Duodenal mucosa (tissue), 2 donors: ENCODE measurements around the gene TTC39C.

Experiments used
- H3K27ac ChIP-seq: one replicate; pipeline ENCODE4 v1.7.0; 2013; ENCODE audit warnings: low read depth, low read length
- H3K27me3 ChIP-seq, 2 donors: one replicate each; pipeline ENCODE4 v1.7.0; 2013; ENCODE audit warnings: low read length in 2 of 2, control low read depth in 1 of 2; ENCODE audit not compliant: insufficient read depth in 2 of 2, control insufficient read depth in 1 of 2
- H3K36me3 ChIP-seq, 2 donors: one replicate each; pipeline ENCODE4 v1.7.0; 2013; ENCODE audit warnings: low read length in 2 of 2, control low read depth in 1 of 2; ENCODE audit not compliant: insufficient read depth in 2 of 2, control insufficient read depth in 1 of 2
- H3K4me1 ChIP-seq, 2 donors: one replicate each; pipeline ENCODE4 v1.7.0; 2013; ENCODE audit warnings: low read length in 2 of 2, control low read depth in 1 of 2; ENCODE audit not compliant: insufficient read depth in 2 of 2, control insufficient read depth in 1 of 2
- H3K4me3 ChIP-seq, 2 donors: one replicate each; pipeline ENCODE4 v1.7.0; 2013; ENCODE audit warnings: low read length in 2 of 2, low read depth in 1 of 2
- H3K9ac ChIP-seq, 2 donors: one replicate each; pipeline ENCODE4 v1.7.0; 2013; ENCODE audit warnings: low read length in 2 of 2, low read depth in 1 of 2
- H3K9me3 ChIP-seq, 2 donors: one replicate each; pipeline ENCODE4 v1.7.0; 2013; ENCODE audit warnings: low read length in 2 of 2, control low read depth in 1 of 2; ENCODE audit not compliant: control insufficient read depth in 1 of 2

The TTC39C gene

GRCh38 chr18:23992941-23993280, 21.6 kb upstream of the TTC39C start:
- Histone ChIP-seq H3K27ac (no peak overlapping the region), H3K9me3 (no peaks in the 10 kb centered on the region)

GRCh38 chr18:23994361-23994902, 20.1 kb upstream of the TTC39C start:
- Histone ChIP-seq H3K9ac (peak overlapping the region in 1 of 2 donors; percentile 8), H3K4me3 (peak overlapping the region in 1 of 2 donors; percentile 41), H3K27me3 (no peaks in the 10 kb centered on the region), H3K4me1 (peaks cover 0 to 2% of the 10 kb centered on the region in 2 donors), H3K27ac (no peak overlapping the region), H3K36me3 (no peaks in the 10 kb centered on the region), H3K9me3 (no peaks in the 10 kb centered on the region)

More at GRCh38 chr18:23992941-23993280, 21.6 kb upstream of the TTC39C start:
- Histone ChIP-seq H3K27me3 (no peaks in the 10 kb centered on the region), H3K9ac (no peak overlapping the region), H3K36me3 (no peaks in the 10 kb centered on the region), H3K4me1 (no peaks in the 10 kb centered on the region), H3K4me3 (peak overlapping the region in 1 of 2 donors; percentile 2)

- no peaks in the 10 kb centered on the region for H3K9me3 ChIP-seq
- no peaks in the 10 kb centered on the region for H3K36me3 ChIP-seq
- no peak overlapping the region for H3K27ac ChIP-seq
- H3K27me3 ChIP-seq, result no peaks in the 10 kb centered on the region
- H3K9ac ChIP-seq, result no peak overlapping the region
- no peak overlapping the region for H3K4me3 ChIP-seq
- peaks cover 0 to 2% of the 10 kb centered on the region in 2 donors for H3K4me1 ChIP-seq
These were observed 19.4 kb upstream of the TTC39C start for GRCh38 chr18:23995180-23995579.

GRCh38 chr18:23998018-23998417, 16.5 kb upstream of the TTC39C start:
- Histone ChIP-seq H3K4me3 (no peak overlapping the region), H3K9ac (no peak overlapping the region), H3K27me3 (no peaks in the 10 kb centered on the region), H3K9me3 (no peaks in the 10 kb centered on the region), H3K4me1 (peaks cover 0 to 6% of the 10 kb centered on the region in 2 donors), H3K27ac (no peak overlapping the region), H3K36me3 (no peaks in the 10 kb centered on the region)

GRCh38 chr18:23998820-23999219, 15.7 kb upstream of the TTC39C start:
- Histone ChIP-seq H3K36me3 (no peaks in the 10 kb centered on the region), H3K27me3 (no peaks in the 10 kb centered on the region), H3K9me3 (no peaks in the 10 kb centered on the region), H3K4me3 (no peak overlapping the region), H3K27ac (no peak overlapping the region), H3K4me1 (peaks cover 0 to 8% of the 10 kb centered on the region in 2 donors), H3K9ac (no peak overlapping the region)

GRCh38 chr18:24000613-24001490, 13.7 kb upstream of the TTC39C start:
- Histone ChIP-seq H3K4me3 (peak overlapping the region in 1 of 2 donors; percentile 24), H3K27me3 (no peaks in the 10 kb centered on the region), H3K27ac (no peak overlapping the region), H3K4me1 (peaks cover 7 to 8% of the 10 kb centered on the region in 2 donors), H3K9ac (no peak overlapping the region), H3K36me3 (no peaks in the 10 kb centered on the region), H3K9me3 (no peaks in the 10 kb centered on the region)

- no peaks in the 10 kb centered on the region for H3K9me3 ChIP-seq
- H3K36me3 ChIP-seq, result no peaks in the 10 kb centered on the region
- H3K4me3 ChIP-seq, result no peak overlapping the region
- no peaks in the 10 kb centered on the region for H3K27me3 ChIP-seq
- no peak overlapping the region for H3K27ac ChIP-seq
- H3K4me1 ChIP-seq, result peaks cover 7 to 8% of the 10 kb centered on the region in 2 donors
- no peak overlapping the region for H3K9ac ChIP-seq
These were observed 12.1 kb upstream of the TTC39C start for GRCh38 chr18:24002479-24002878.

- Histone ChIP-seq H3K4me1 (peaks cover 7 to 8% of the 10 kb centered on the region in 2 donors), H3K27ac (no peak overlapping the region)
These were observed 11.3 kb upstream of the TTC39C start for GRCh38 chr18:24003288-24003687.

GRCh38 chr18:24003903-24004640, 10.5 kb upstream of the TTC39C start:
- Histone ChIP-seq H3K4me3 (no peak overlapping the region), H3K27me3 (no peaks in the 10 kb centered on the region), H3K9ac (no peak overlapping the region), H3K27ac (no peak overlapping the region), H3K36me3 (no peaks in the 10 kb centered on the region), H3K4me1 (peaks cover 7% of the 10 kb centered on the region in 2 donors), H3K9me3 (no peaks in the 10 kb centered on the region)

More at GRCh38 chr18:24003288-24003687, 11.3 kb upstream of the TTC39C start:
- Histone ChIP-seq H3K27me3 (no peaks in the 10 kb centered on the region), H3K9ac (no peak overlapping the region), H3K36me3 (no peaks in the 10 kb centered on the region), H3K4me3 (no peak overlapping the region), H3K9me3 (no peaks in the 10 kb centered on the region)
